GM10266 (cell line): ENCODE data around the gene CCM2.

Experiments
- DNase-seq: peaks from one replicate; pipeline ENCODE4 v3.0.0; 2012; ENCODE audit errors: extremely low spot score
- CTCF ChIP-seq: IDR thresholded peaks from 2 replicates; pipeline ENCODE4 v1.5.1; 2012; ENCODE audit warnings: mild to moderate bottlenecking, low read depth; ENCODE audit not compliant: control insufficient read depth, insufficient read depth; ENCODE audit errors: missing control alignments

CCM2 gene

GRCh38 chr7:44978511-44979366, 21.3 kb upstream of the CCM2 start, which contains the start of gene MYO1G:
TSS of gene MYO1G (minus strand) at chr7:44979015. CDS start at chr7:44978961, 54 bp downstream.
- DNase-seq, result peak; percentile 78
- no peak for TF ChIP-seq CTCF

- no peak for DNase-seq
- peak; percentile 45 for TF ChIP-seq CTCF
Measured at GRCh38 chr7:44979481-44980392, 20.3 kb upstream of the CCM2 start.

- peak; percentile 72 for DNase-seq
- no peak for TF ChIP-seq CTCF
Measured at GRCh38 chr7:44980393-44981034, 19.5 kb upstream of the CCM2 start.

- TF ChIP-seq CTCF, result no peak
- no peak for DNase-seq
Measured at GRCh38 chr7:44981035-44981706, 18.8 kb upstream of the CCM2 start.

GRCh38 chr7:44982535-44982923, 17.5 kb upstream of the CCM2 start:
- no peak for DNase-seq
- TF ChIP-seq CTCF, result no peak

GRCh38 chr7:44982970-44983369, 17.0 kb upstream of the CCM2 start:
- no peak for TF ChIP-seq CTCF
- no peak for DNase-seq
